DND-41 (cell line): ENCODE results near the gene MBOAT1.

Experiments
- CTCF ChIP-seq: IDR thresholded peaks from 2 replicates; pipeline ENCODE4 v1.5.1; 2012; ENCODE audit warnings: borderline replicate concordance, low read length, moderate library complexity, mild to moderate bottlenecking; ENCODE audit not compliant: poor library complexity, severe bottlenecking; ENCODE audit errors: extremely low read depth
- EZH2 ChIP-seq: IDR thresholded peaks from 3 replicates; pipeline ENCODE4 v1.6.1; 2012; ENCODE audit warnings: borderline replicate concordance, low read depth, mild to moderate bottlenecking, moderate library complexity, low read length, inconsistent platforms; ENCODE audit not compliant: severe bottlenecking

GRCh38 chr6:20202324-20202658 is 10.0 kb downstream of the MBOAT1 start:
- TF ChIP-seq CTCF: no peak
- no peak for TF ChIP-seq EZH2
